Transverse colon (tissue), 4 donors: Measurements from ENCODE around the gene DELE1.

Experiments used
- CTCF ChIP-seq, 5 experiments: fragments of 200-600 bp in 3 of 5; fragments of 450-650 bp in 2 of 5; sonication (generic) in 3 of 5; IDR thresholded peaks; 1 replicate in 2 of 5; 2 replicates in 3 of 5; pipeline ENCODE4 v1.5.1; 2016 to 2017; ENCODE audit warnings: antibody characterized with exemption in 5 of 5, inconsistent platforms in 3 of 5, mild to moderate bottlenecking in 2 of 5, moderate library complexity in 1 of 5
- EP300 ChIP-seq: sonication (generic); formaldehyde crosslinking; IDR thresholded peaks from one replicate; pipeline ENCODE4 v1.6.1; 2017; ENCODE audit warnings: antibody characterized with exemption, low read depth
- POLR2A ChIP-seq: fragments of 450-650 bp; IDR thresholded peaks from one replicate; pipeline ENCODE4 v1.6.1; 2016; ENCODE audit warnings: antibody characterized with exemption, mild to moderate bottlenecking, moderate library complexity
- POLR2AphosphoS5 ChIP-seq, 3 donors: sonication (generic); formaldehyde crosslinking; IDR thresholded peaks; one replicate each; pipeline ENCODE4 v1.6.1; 2016; ENCODE audit warnings: antibody characterized with exemption in 3 of 3

GRCh38 chr5:141898448-141899049 is 25.1 kb upstream of the DELE1 start:
- TF ChIP-seq POLR2A = no peak
- no peak for TF ChIP-seq CTCF (IDR thresholded peaks at IDR 0.05)
- TF ChIP-seq EP300 = no peak
- no peak for TF ChIP-seq POLR2AphosphoS5 (IDR thresholded peaks at IDR 0.05)
